Measurements from ENCODE around the gene PIK3CB.
A peak's percentile ranks its signal among the peaks of the same experiment; 100 is the strongest.

The PIK3CB gene

GRCh38 chr3:138691351-138691750 lies 143.4 kb downstream of the PIK3CB start:
- Histone ChIP-seq H3K4me1 (ENCODE audit: insufficient read depth, low read length, severe bottlenecking) (peaks cover 26% of the 10 kb centered on the region), H3K9ac (ENCODE audit: low read length) (no peak overlapping the region)

DNA sequence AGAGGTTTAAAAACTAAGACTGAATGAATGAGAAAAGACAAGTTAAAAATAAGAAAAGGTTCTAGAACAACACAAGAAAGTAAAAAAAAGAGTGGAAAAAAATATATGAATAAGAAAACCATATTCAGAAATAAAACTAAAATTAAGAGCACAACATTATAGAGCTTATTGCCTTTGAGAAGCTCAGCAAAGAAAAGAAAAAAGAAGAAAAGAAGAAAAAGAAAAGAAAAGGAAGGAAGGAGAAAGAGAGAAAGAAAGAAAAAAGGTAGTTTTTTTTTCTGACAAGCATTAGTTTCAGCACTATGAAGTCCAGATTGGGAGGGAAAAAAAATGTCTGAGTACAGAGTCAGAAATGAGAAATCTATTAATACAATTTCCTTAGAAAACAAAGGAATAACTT lies 144.7 kb downstream of the PIK3CB start:
- H3K4me3 ChIP-seq (ENCODE audit: low read depth, low read length, poor library complexity, severe bottlenecking), result no peak overlapping the region
- no peak overlapping the region for H3K9ac ChIP-seq (ENCODE audit: low read length)
- peaks cover 5% of the 10 kb centered on the region; the same call in 1 of the 2 replicates for H3F3A ChIP-seq (ENCODE audit: insufficient read depth, low read length)
- H3K79me2 ChIP-seq (ENCODE audit: insufficient read depth, low read length), result no peaks in the 10 kb centered on the region
- H3K36me3 ChIP-seq (ENCODE audit: insufficient read depth, low read length), result peaks cover 7% of the 10 kb centered on the region; the same call in 1 of the 2 replicates
- H2AFZ ChIP-seq (ENCODE audit: low read length), result no peak overlapping the region
- H3K27me3 ChIP-seq (ENCODE audit: insufficient read depth, low read length), result no peaks in the 10 kb centered on the region
- no peak overlapping the region for H3K27ac ChIP-seq (ENCODE audit: low read depth, low read length, poor library complexity, severe bottlenecking)
- peaks cover 27% of the 10 kb centered on the region for H3K4me1 ChIP-seq (ENCODE audit: insufficient read depth, low read length, severe bottlenecking)
- no peak for TF ChIP-seq EZH2 (IDR thresholded peaks at IDR 0.05; ENCODE audit: borderline replicate concordance, low read length)
- TF ChIP-seq, protein P1, sequence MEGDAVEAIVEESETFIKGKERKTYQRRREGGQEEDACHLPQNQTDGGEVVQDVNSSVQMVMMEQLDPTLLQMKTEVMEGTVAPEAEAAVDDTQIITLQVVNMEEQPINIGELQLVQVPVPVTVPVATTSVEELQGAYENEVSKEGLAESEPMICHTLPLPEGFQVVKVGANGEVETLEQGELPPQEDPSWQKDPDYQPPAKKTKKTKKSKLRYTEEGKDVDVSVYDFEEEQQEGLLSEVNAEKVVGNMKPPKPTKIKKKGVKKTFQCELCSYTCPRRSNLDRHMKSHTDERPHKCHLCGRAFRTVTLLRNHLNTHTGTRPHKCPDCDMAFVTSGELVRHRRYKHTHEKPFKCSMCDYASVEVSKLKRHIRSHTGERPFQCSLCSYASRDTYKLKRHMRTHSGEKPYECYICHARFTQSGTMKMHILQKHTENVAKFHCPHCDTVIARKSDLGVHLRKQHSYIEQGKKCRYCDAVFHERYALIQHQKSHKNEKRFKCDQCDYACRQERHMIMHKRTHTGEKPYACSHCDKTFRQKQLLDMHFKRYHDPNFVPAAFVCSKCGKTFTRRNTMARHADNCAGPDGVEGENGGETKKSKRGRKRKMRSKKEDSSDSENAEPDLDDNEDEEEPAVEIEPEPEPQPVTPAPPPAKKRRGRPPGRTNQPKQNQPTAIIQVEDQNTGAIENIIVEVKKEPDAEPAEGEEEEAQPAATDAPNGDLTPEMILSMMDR (IDR thresholded peaks at IDR 0.05; ENCODE audit: low read length), result no peak
- no peaks in the 10 kb centered on the region for H3K9me3 ChIP-seq (ENCODE audit: low read length)
- no peaks in the 10 kb centered on the region for H4K20me1 ChIP-seq (ENCODE audit: insufficient read depth, low read length)
- no peak overlapping the region for H3K4me2 ChIP-seq (ENCODE audit: low read length)
- no peaks in the 10 kb centered on the region for H3K9me2 ChIP-seq (ENCODE audit: low read depth, low read length)

More at GRCh38 chr3:138691351-138691750, 143.4 kb downstream of the PIK3CB start:
- no peaks in the 10 kb centered on the region for H4K20me1 ChIP-seq (ENCODE audit: insufficient read depth, low read length)
- H3K9me3 ChIP-seq (ENCODE audit: low read length), result no peaks in the 10 kb centered on the region
- H3K27ac ChIP-seq (ENCODE audit: low read depth, low read length, poor library complexity, severe bottlenecking), result no peak overlapping the region
- H3K4me3 ChIP-seq (ENCODE audit: low read depth, low read length, poor library complexity, severe bottlenecking), result no peak overlapping the region
- TF ChIP-seq EZH2 (IDR thresholded peaks at IDR 0.05; ENCODE audit: borderline replicate concordance, low read length), result no peak
- TF ChIP-seq, protein P1 (IDR thresholded peaks at IDR 0.05; ENCODE audit: low read length), result no peak
- H3K79me2 ChIP-seq (ENCODE audit: insufficient read depth, low read length), result no peaks in the 10 kb centered on the region
- no peaks in the 10 kb centered on the region for H3K27me3 ChIP-seq (ENCODE audit: insufficient read depth, low read length)
- no peak overlapping the region for H3K4me2 ChIP-seq (ENCODE audit: low read length)
- H3F3A ChIP-seq (ENCODE audit: insufficient read depth, low read length), result peaks cover 5% of the 10 kb centered on the region; the same call in 1 of the 2 replicates
- H3K9me2 ChIP-seq (ENCODE audit: low read depth, low read length), result no peaks in the 10 kb centered on the region
- no peak overlapping the region for H2AFZ ChIP-seq (ENCODE audit: low read length)
- peaks cover 7% of the 10 kb centered on the region; the same call in 1 of the 2 replicates for H3K36me3 ChIP-seq (ENCODE audit: insufficient read depth, low read length)

- Histone ChIP-seq H3K27me3 (ENCODE audit: insufficient read depth, low read length) (no peaks in the 10 kb centered on the region), H4K20me1 (ENCODE audit: insufficient read depth, low read length) (no peaks in the 10 kb centered on the region), H3K4me1 (ENCODE audit: insufficient read depth, low read length, severe bottlenecking) (peaks cover 27% of the 10 kb centered on the region), H3K27ac (ENCODE audit: low read depth, low read length, poor library complexity, severe bottlenecking) (peak overlapping the region; percentile 3), H3K9ac (ENCODE audit: low read length) (no peak overlapping the region), H3K36me3 (ENCODE audit: insufficient read depth, low read length) (peaks cover 7% of the 10 kb centered on the region; the same call in 1 of the 2 replicates), H2AFZ (ENCODE audit: low read length) (no peak overlapping the region), H3F3A (ENCODE audit: insufficient read depth, low read length) (peaks cover 5% of the 10 kb centered on the region), H3K79me2 (ENCODE audit: insufficient read depth, low read length) (no peaks in the 10 kb centered on the region), H3K4me3 (ENCODE audit: low read depth, low read length, poor library complexity, severe bottlenecking) (no peak overlapping the region), H3K9me2 (ENCODE audit: low read depth, low read length) (no peaks in the 10 kb centered on the region), H3K4me2 (ENCODE audit: low read length) (no peak overlapping the region), H3K9me3 (ENCODE audit: low read length) (no peaks in the 10 kb centered on the region)
- TF ChIP-seq, protein P1 (IDR thresholded peaks at IDR 0.05; ENCODE audit: low read length), result peak; percentile 52
- TF ChIP-seq EZH2 (IDR thresholded peaks at IDR 0.05; ENCODE audit: borderline replicate concordance, low read length), result no peak
These were observed 145.8 kb downstream of the PIK3CB start for GRCh38 chr3:138688871-138689299.

Measured in OCI-LY1 (cell line).